Measurements from ENCODE around the gene GXYLT1.
"Not testable (repeated sequence)": the region's sequence is repeated elsewhere in the genome, so short reads cannot be mapped to it uniquely, and the experiment has no call there.

The GXYLT1 gene

GRCh38 chr12:42143452-42144157, 1.1 kb downstream of the GXYLT1 start:
- no peak for FAIRE-seq

- FAIRE-seq, result no peak
Observed at GRCh38 chr12:42141981-42142606, 2.6 kb downstream of the GXYLT1 start.

DNA sequence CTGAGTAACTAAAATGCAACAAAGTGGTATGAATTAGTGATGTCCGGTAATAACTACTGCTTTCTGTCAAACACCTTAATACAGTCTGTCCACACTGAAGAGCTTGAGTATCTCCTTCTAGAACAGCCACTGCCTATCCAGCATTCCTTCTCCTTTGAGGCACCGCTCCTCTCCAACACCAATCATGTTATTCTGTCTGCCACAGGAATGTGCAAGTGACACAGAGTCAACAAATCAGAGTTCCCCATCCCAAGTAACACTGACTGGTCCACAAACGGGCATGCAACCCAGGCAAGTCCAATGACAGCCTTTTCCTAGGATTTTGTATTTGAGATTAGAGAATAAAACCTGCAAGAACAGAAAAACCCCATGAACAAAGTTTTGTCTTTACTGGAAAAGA, 3.8 kb downstream of the GXYLT1 start:
- FAIRE-seq, result no peak

DNA sequence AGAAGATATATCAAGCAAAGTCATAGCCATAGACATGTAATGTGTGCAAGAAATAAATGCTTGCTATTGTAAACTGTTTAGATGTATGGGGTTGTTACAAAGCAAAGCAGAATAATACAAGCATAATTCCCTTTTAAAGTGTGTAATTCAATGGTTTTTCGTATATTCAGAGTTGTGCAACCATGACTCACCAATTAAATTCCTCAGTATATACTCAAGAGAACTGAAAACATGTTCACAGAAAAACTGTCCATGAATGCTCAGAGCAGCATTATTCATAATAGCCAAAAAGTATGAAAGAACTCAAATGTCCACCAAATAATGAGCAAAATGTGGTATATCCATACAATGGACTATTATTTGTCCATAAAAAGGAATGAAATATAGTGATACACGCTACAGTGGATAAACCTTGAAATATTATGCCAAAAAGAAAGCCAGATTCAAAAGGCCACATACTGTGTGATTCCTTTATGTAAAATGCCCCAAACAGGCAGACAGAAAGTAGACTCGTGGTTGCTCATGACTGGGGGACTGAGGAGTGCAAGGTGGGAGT, 9.3 kb downstream of the GXYLT1 start:
- FAIRE-seq, result no peak

DNA sequence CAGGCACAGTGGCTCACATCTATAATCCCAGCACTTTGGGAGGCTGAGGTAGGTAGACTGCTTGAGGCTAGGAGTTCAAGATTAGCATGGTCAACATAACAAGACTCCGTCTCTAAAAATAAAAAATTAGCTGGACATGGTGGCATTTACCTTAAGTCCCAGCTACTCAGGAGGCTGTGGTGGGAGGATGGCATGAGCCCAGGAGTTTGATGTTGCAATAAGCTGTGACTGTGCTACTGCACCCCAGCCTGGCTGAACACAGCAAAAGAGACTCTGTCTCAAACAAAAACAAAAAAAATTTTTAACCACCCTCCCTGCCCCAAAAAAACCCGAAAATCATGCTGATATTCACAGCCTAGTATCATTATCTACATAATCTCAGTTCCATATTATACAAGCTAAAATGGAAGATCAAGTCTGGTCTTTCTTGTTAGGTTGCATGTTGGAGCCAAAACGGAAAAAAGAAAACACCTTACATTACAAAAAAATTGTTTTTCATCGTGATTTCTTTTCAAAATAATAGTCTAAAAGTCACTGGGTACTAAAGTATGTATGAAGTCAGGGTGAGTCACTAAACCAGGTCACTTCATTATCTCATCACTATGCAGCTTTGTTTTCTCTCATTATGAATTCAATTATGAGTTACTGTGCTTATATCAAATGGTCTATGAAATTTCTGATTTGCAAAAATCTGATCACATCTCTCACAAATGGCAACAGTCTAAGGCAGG, 13.8 kb downstream of the GXYLT1 start:
- no peak for FAIRE-seq

DNA sequence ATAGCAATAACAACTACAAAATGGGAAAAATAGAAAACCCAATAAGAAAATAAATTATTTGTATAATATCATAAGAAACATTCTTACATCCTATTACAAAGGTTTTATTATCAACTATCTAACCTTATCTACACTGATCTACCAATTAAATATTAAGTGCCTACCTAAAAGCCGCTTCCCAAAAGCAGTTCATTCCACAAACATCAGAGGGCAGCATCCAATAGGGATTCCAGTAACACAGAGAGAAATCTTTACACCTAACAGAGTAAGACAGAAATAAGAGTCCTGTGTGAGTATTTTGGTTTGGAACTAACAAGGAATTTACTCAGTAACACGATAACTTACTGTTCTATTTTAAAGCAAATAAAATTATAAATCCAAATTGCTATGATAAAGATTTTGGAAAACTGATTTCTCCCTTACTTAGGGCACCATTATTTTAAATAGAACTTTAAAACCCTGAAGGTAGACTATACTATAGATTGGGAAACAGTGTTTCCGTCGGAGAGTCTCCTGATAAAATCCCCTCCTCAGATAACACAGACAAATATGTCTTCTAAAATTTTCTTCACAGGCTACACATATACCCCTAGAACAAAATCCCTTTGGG, 15.0 kb downstream of the GXYLT1 start:
- peak; percentile 95 for FAIRE-seq

DNA sequence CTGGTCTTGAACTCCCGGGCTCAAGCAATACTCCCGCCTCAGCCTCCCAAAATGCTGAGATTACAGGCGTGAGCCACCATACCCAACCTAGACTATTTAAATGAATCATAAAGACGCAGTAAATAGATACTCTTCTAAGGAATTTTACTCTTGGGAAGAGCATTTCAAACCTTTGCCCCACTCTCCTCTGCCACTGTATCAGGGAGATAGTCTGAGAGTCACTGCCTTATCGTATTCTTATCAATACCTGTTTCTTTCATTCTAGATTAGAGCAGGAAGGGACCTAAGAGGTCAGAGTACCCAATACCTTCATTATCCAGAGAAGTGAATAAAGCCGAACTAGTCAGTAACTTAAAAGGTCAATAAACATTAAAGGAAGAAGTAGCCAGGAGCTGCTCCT, 15.8 kb downstream of the GXYLT1 start:
- no peak for FAIRE-seq

DNA sequence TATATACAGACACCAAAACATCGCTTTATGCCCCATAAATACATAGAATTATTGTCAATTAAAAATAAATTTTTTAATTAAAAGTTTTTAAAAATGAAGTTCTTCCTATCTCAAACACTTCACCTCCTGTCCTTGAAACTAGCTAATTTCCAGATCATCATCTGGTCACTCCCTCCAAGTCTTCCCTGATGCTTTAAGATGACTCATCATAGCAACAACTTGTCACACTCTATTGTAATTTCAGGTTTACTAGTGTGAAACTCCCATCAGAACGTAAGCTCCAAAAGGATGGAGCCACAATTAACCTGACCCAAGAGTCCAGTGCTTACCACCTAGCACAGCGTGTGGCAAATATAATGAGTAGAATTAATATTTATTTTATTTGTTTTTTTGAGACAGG, 16.3 kb downstream of the GXYLT1 start:
- FAIRE-seq, result no peak

- no peak for FAIRE-seq
Observed at GRCh38 chr12:42126963-42127362, 17.7 kb downstream of the GXYLT1 start.

DNA sequence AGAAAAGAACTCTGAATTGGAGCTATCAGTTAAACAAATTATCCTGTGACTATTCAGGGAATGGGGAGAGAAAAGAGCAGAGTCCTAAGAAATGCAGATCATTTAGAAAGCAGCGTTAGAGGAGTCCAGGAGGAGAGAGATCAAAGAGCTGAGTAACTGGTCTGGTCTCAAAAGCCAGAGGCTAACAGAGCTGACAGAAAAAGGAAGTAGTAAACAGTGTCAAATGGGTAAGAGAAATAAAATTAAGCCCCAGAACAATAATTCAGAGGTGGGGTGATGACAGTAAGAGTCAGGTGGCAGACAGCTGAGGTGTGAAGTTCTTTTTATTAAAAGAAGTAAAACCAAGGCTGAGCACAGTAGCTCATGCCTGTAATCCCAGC, 19.3 kb downstream of the GXYLT1 start:
- no peak for FAIRE-seq

- no peak for FAIRE-seq
Observed at GRCh38 chr12:42124764-42125387, 19.8 kb downstream of the GXYLT1 start.

DNA sequence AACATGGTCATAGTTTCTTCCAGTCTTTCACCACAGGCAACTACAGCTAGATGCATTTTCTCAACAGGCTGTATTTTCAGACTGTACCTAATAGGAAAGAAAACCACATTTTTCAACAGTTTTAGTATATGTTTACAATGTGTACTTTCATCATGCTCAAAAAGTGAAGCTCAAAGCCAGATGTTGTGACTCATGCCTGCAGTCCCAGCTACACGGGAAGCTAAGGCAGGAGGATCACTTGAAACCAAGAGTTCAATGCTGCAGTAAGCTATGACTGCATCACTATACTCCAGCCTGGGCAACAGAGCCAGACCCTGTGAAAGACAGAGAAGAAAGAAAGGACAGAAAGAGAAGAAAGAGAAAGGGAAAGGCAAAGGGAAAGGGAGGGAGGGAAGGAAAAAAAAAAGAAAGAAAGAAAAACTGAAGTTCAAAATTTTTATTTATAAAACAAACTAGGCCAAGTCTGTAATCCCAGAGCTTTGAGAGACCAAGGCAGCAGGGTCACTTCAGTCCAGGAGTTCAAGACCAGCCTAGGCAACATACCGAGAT, 25.5 kb downstream of the GXYLT1 start:
- no peak for FAIRE-seq

- FAIRE-seq, result no peak
Observed at GRCh38 chr12:42118136-42118879, 26.4 kb downstream of the GXYLT1 start.

GRCh38 chr12:42109031-42109430, 35.6 kb downstream of the GXYLT1 start:
- no peak for FAIRE-seq

DNA sequence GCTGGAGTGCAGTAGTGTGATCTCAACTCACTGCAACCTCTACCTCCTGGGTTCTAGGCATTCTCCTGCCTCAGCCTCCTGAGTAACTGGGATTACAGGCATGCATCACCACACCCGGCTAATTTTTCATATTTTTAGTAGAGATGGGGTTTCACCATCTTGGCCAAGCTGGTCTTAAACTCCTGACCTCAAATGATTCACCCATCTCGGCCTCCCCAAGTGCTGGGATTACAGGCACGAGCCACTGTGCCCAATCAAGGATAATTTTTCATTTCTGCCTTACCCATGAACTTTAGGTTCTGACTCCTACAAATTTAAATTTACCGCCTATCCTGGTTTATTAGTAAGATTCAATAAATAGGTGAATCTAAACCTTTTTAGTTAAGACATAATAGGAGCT, 37.9 kb downstream of the GXYLT1 start:
- FAIRE-seq, result not testable (repeated sequence)

- no peak for FAIRE-seq
Observed at GRCh38 chr12:42104784-42105183, 39.9 kb downstream of the GXYLT1 start.

- peak; percentile 54 for FAIRE-seq
Observed at GRCh38 chr12:42104087-42104486, 40.6 kb downstream of the GXYLT1 start.

DNA sequence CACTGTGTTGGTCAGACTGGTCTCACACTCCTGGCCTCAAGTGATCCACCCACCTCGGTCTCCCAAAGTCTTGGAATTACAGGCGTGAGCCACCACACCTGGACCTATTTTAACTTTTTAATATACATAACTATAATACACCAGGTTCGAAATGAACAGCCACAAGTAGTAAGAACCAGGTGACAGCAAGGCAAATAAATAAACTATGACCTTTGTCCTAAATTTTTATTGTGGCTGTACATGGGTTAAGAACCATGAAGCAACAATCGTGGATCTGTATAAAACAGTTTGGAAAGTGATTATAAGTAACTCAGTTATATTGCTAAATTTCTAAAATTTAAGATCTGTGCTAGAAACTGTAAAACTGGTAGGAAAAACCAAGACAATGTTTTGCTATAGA, 41.5 kb downstream of the GXYLT1 start:
- no peak for FAIRE-seq

GRCh38 chr12:42102720-42103119, 42.0 kb downstream of the GXYLT1 start:
- FAIRE-seq, result peak; percentile 62

DNA sequence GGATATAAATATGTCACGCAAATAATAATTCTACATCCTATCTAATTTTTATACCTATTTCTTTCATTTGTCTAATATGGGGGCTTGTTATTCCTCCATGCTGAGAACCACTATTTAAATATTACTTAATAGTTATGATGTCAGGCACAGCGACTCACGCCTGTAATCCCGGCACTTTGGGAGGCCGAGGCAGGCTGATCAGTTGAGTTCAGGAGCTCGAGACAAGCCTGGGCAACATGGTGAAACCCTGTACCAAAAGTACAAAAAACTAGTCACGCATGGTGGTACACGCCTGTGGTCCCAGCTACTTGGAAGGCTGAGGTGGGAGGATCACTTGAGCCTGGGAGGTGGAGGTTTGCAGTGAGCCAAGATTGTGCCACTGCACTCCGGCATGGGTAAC, 45.2 kb downstream of the GXYLT1 start:
- no peak for FAIRE-seq

DNA sequence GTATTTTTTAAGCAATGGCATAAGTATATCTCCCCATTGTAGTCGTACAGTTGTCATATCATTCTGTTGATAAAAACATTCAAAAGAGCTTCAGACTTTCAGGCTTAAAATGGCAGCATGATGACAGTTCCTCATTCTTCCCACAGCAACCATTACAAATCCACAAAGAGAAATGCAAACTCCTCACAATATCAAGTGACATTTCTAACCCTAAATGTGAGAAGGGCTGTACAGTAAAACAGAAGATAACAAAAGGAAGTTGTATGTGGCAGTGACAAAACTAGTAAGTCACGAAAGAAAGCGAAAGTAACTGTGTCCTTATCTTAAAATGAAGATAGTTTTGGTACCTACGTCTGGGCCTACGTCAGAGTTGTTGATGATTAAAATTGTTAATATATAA, 46.7 kb downstream of the GXYLT1 start:
- no peak for FAIRE-seq

- no peak for FAIRE-seq
Observed at GRCh38 chr12:42094277-42094676, 50.4 kb downstream of the GXYLT1 start.

Data from endometrium (tissue), 2 donors.